HCT116 (cell line): Measurements from ENCODE around the gene STAG3. TPM values are rescaled to one million over a fixed set of nuclear protein-coding genes. Genes with fewer than 3 reads are reported as not detected.

Experiments used
- ELF1 ChIP-seq: IDR thresholded peaks from 2 replicates; pipeline ENCODE4 v1.6.1; 2012; ENCODE audit warnings: low read depth, borderline replicate concordance
- EZH2phosphoT487 ChIP-seq: fragments of 200-600 bp; IDR thresholded peaks from 2 replicates; pipeline ENCODE4 v1.6.1; 2018; ENCODE audit warnings: antibody characterized with exemption, borderline replicate concordance
- POLR2A ChIP-seq: IDR thresholded peaks from 2 replicates; pipeline ENCODE4 v1.7.0; 2011; ENCODE audit warnings: borderline replicate concordance; ENCODE audit not compliant: insufficient read depth, insufficient read length; ENCODE audit errors: extremely low read depth
- POLR2AphosphoS5 ChIP-seq: IDR thresholded peaks from 2 replicates; pipeline ENCODE4 v1.6.1; 2011; ENCODE audit warnings: mild to moderate bottlenecking, low read depth, low read length, moderate library complexity
- SRF ChIP-seq: IDR thresholded peaks from 2 replicates; pipeline ENCODE4 v1.6.1; 2012; ENCODE audit warnings: low read depth
- YY1 ChIP-seq: IDR thresholded peaks from 2 replicates; pipeline ENCODE4 v1.6.1; 2011; ENCODE audit warnings: low read length, low read depth, moderate library complexity, mild to moderate bottlenecking; ENCODE audit not compliant: insufficient replicate concordance; ENCODE audit errors: extremely low read depth
- ZNF274 ChIP-seq: fragments of 200-500 bp; sonication (Bioruptor generic); IDR thresholded peaks from 2 replicates; pipeline ENCODE4 v1.6.1; 2014; ENCODE audit warnings: mild to moderate bottlenecking, low read depth, low read length, inconsistent platforms
- total RNA-seq: library from RNA; stranded (reverse); gene quantifications from one replicate; pipeline ENCODE4 v1.2.1, GENCODE V29; 2021; ENCODE audit not compliant: unreplicated experiment
- TF ChIP-seq, protein P1 (sequence below), 3 experiments: fragments of 200-600 bp in 1 of 3; sonication (generic) in 1 of 3; IDR thresholded peaks in 2 of 3; conservative IDR thresholded peaks in 1 of 3; 2 replicates each; pipeline ENCODE4 v1.5.1; 2012 to 2017; ENCODE audit warnings: low read depth in 2 of 3, low read length in 2 of 3, antibody characterized with exemption in 1 of 3, borderline replicate concordance in 1 of 3, control low read depth in 1 of 3, mild to moderate bottlenecking in 1 of 3, mixed read lengths in 1 of 3, mixed run types in 1 of 3, moderate library complexity in 1 of 3; ENCODE audit not compliant: insufficient read depth in 1 of 3
- TF ChIP-seq, protein P2 (sequence below): IDR thresholded peaks from 2 replicates; pipeline ENCODE4 v1.6.1; 2011; ENCODE audit warnings: mild to moderate bottlenecking, low read length, moderate library complexity; ENCODE audit not compliant: insufficient replicate concordance; ENCODE audit errors: extremely low read depth

The STAG3 gene
- total RNA-seq, 1 experiment from 2014 or later, result 1.2 TPM

DNA sequence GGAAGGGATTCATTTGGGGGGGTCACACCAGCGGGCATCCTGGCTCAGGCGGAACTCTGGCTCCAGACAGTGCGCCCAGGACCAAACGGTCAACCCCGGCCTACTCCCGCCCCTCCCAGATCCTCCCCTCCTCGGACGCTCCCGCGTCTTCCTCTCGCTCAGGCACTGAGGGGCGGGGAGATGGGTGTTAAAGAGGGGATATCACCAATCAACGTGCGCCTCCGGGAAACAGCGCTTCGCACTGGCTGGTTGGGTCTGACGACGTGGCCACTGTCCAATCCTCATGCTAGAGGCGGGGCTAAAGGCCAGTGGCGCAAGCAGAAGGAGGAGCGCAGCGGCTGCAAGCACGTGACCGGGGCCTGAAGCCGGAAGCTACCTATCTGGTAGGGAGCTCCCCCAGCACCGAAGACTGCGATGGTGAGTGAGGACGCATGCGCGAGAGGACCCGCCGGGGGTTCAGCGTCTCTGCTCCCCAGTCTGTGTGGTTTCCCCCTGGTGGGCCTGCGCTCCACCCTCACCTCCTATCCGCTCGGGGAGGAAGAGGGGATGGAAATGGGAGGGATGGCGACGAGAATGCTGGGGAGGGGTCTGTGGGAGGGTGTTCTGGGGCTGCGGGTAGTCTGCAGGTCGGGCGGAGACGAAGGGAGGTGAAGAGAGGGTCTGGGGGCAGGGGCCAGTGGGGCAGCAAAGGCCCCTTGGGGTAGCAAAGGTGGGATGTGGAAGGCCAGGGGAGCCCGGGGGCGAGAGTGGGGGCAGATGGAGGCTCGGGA lies 29.0 kb upstream of the STAG3 start, which contains the start of gene LAMTOR4 (continued):
- TF ChIP-seq SRF, result no peak
- peak; percentile 61 for TF ChIP-seq POLR2A
- peak; percentile 78 for TF ChIP-seq POLR2AphosphoS5
- TF ChIP-seq, protein P1, sequence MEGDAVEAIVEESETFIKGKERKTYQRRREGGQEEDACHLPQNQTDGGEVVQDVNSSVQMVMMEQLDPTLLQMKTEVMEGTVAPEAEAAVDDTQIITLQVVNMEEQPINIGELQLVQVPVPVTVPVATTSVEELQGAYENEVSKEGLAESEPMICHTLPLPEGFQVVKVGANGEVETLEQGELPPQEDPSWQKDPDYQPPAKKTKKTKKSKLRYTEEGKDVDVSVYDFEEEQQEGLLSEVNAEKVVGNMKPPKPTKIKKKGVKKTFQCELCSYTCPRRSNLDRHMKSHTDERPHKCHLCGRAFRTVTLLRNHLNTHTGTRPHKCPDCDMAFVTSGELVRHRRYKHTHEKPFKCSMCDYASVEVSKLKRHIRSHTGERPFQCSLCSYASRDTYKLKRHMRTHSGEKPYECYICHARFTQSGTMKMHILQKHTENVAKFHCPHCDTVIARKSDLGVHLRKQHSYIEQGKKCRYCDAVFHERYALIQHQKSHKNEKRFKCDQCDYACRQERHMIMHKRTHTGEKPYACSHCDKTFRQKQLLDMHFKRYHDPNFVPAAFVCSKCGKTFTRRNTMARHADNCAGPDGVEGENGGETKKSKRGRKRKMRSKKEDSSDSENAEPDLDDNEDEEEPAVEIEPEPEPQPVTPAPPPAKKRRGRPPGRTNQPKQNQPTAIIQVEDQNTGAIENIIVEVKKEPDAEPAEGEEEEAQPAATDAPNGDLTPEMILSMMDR (IDR thresholded peaks at IDR 0.05 in 2 of 3, conservative IDR thresholded peaks at IDR 0.05 in 1 of 3; ENCODE audit: borderline replicate concordance in 1 of 3, insufficient read depth in 1 of 3, low read depth in 2 of 3, low read length in 2 of 3), result no peak
- TF ChIP-seq, protein P2, sequence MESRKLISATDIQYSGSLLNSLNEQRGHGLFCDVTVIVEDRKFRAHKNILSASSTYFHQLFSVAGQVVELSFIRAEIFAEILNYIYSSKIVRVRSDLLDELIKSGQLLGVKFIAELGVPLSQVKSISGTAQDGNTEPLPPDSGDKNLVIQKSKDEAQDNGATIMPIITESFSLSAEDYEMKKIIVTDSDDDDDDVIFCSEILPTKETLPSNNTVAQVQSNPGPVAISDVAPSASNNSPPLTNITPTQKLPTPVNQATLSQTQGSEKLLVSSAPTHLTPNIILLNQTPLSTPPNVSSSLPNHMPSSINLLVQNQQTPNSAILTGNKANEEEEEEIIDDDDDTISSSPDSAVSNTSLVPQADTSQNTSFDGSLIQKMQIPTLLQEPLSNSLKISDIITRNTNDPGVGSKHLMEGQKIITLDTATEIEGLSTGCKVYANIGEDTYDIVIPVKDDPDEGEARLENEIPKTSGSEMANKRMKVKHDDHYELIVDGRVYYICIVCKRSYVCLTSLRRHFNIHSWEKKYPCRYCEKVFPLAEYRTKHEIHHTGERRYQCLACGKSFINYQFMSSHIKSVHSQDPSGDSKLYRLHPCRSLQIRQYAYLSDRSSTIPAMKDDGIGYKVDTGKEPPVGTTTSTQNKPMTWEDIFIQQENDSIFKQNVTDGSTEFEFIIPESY, result no peak
- TF ChIP-seq ZNF274, result no peak
- no peak for TF ChIP-seq YY1
- no peak; the same call in 1 of the 2 replicates for TF ChIP-seq ELF1
- no peak for TF ChIP-seq EZH2phosphoT487
- TF ChIP-seq, all 23 proteins: peak for 5
